ENCODE results near the gene ITGB1BP1.
A peak's percentile ranks its signal among the peaks of the same experiment; 100 is the strongest.
"Not testable (repeated sequence)": the region's sequence is repeated elsewhere in the genome, so short reads cannot be mapped to it uniquely, and the experiment has no call there.

The ITGB1BP1 gene

GRCh38 chr2:9398881-9399780, 24.2 kb downstream of the ITGB1BP1 start:
- FAIRE-seq = peak; percentile 88

GRCh38 chr2:9398251-9398650, 25.1 kb downstream of the ITGB1BP1 start:
- not testable (repeated sequence) for FAIRE-seq

GRCh38 chr2:9397201-9397600, 26.1 kb downstream of the ITGB1BP1 start:
- FAIRE-seq = no peak

GRCh38 chr2:9394816-9395215, 28.5 kb downstream of the ITGB1BP1 start:
- no peak for FAIRE-seq

- FAIRE-seq = no peak
Measured at GRCh38 chr2:9392898-9393765, 30.2 kb downstream of the ITGB1BP1 start.

GRCh38 chr2:9391961-9392720, 31.2 kb downstream of the ITGB1BP1 start:
- FAIRE-seq = no peak

- no peak for FAIRE-seq
Measured at GRCh38 chr2:9390991-9391390, 32.3 kb downstream of the ITGB1BP1 start.

- no peak for FAIRE-seq
Measured at GRCh38 chr2:9390151-9390850, 33.0 kb downstream of the ITGB1BP1 start.

GRCh38 chr2:9388950-9389911, 34.1 kb downstream of the ITGB1BP1 start:
- no peak for FAIRE-seq

GRCh38 chr2:9388199-9388681, 35.1 kb downstream of the ITGB1BP1 start:
- no peak for FAIRE-seq

- FAIRE-seq = no peak
Measured at GRCh38 chr2:9385841-9386240, 37.5 kb downstream of the ITGB1BP1 start.

GRCh38 chr2:9384521-9384920, 38.8 kb downstream of the ITGB1BP1 start:
- FAIRE-seq = no peak

GRCh38 chr2:9382604-9383235, 40.6 kb downstream of the ITGB1BP1 start:
- no peak for FAIRE-seq

- FAIRE-seq = no peak
Measured at GRCh38 chr2:9380702-9381628, 42.4 kb downstream of the ITGB1BP1 start.

- no peak for FAIRE-seq
Measured at GRCh38 chr2:9379391-9379755, 44.0 kb downstream of the ITGB1BP1 start.

- FAIRE-seq = no peak
Measured at GRCh38 chr2:9378433-9379390, 44.6 kb downstream of the ITGB1BP1 start.

GRCh38 chr2:9377461-9378097, 45.7 kb downstream of the ITGB1BP1 start:
- no peak for FAIRE-seq
